HG03571 (cell line): ENCODE data around the gene TRMT112.

Source experiments
- ATAC-seq: cut with Tn5 transposase; IDR thresholded peaks from one replicate; pipeline ENCODE4 v1.9.1; 2021; ENCODE audit not compliant: unreplicated experiment

The TRMT112 gene

GRCh38 chr11:64276653-64277431, 40.5 kb downstream of the TRMT112 start:
- no peak for ATAC-seq

- ATAC-seq: no peak
Observed at GRCh38 chr11:64275841-64276240, 41.5 kb downstream of the TRMT112 start.

GRCh38 chr11:64275031-64275800, 42.1 kb downstream of the TRMT112 start:
- ATAC-seq: no peak

- ATAC-seq: peak; percentile 54
Observed at GRCh38 chr11:64269540-64270220, 47.7 kb downstream of the TRMT112 start.

- peak; percentile 14 for ATAC-seq
Observed at GRCh38 chr11:64268893-64269539, 48.3 kb downstream of the TRMT112 start.

- ATAC-seq: no peak
Observed at GRCh38 chr11:64268025-64268892, 49.1 kb downstream of the TRMT112 start.

GRCh38 chr11:64267207-64267945, 50.0 kb downstream of the TRMT112 start:
- no peak for ATAC-seq
